Testis (tissue), 3 donors: Measurements from ENCODE around the gene MEAF6. TPM values are rescaled to one million over a fixed set of nuclear protein-coding genes. Genes with fewer than 3 reads are reported as not detected.
"Not testable (repeated sequence)": the region's sequence is repeated elsewhere in the genome, so short reads cannot be mapped to it uniquely, and the experiment has no call there.

ENCODE experiments used
- DNase-seq: peaks from one replicate; pipeline ENCODE4 v3.0.0-alpha.2; 2019
- H3K27ac ChIP-seq, 2 donors: fragments of 200-600 bp; sonication (generic); one replicate each; pipeline ENCODE4 v1.5.1; 2019
- H3K27me3 ChIP-seq: fragments of 200-600 bp; sonication (generic); one replicate; pipeline ENCODE4 v1.5.1; 2019
- H3K36me3 ChIP-seq: fragments of 200-600 bp; sonication (generic); one replicate; pipeline ENCODE4 v1.5.1; 2017; ENCODE audit warnings: low read depth; ENCODE audit errors: missing control alignments
- H3K4me1 ChIP-seq: fragments of 200-600 bp; sonication (generic); one replicate; pipeline ENCODE4 v1.5.1; 2019
- H3K4me3 ChIP-seq, 2 donors: fragments of 200-600 bp; sonication (generic); one replicate each; pipeline ENCODE4 v1.5.1; 2017 to 2019
- H3K9me3 ChIP-seq: fragments of 200-600 bp; sonication (generic); one replicate; pipeline ENCODE4 v1.5.1; 2017
- POLR2A ChIP-seq: fragments of 450-650 bp; IDR thresholded peaks from one replicate; pipeline ENCODE4 v1.6.1; 2017; ENCODE audit warnings: antibody characterized with exemption, mild to moderate bottlenecking, moderate library complexity
- WGBS, 2 donors: methylation state at CpG; one replicate each; pipeline ENCODE4 v1.1.5; 2018; 5-methylcytosine and 5-hydroxymethylcytosine counted together
- intact Hi-C: fragments of 100-400 bp; cut with DNase I; formaldehyde crosslinking; loops from one replicate; pipeline ENCODE4 v1.15.1; 2023; ENCODE audit warnings: low total_unique reads
- polyA plus RNA-seq: library from polyadenylated mRNA; stranded (reverse); fragments of 350-450 nt; fragmentation: Illumina TruSeq; extraction: RNeasy Lipid Tissue Mini Kit (QIAGEN cat#74804); gene quantifications from one replicate; pipeline ENCODE4 v1.2.3, GENCODE V29; 2014; ENCODE audit warnings: low read depth, low replicate concordance; ENCODE audit not compliant: insufficient read depth
- total RNA-seq, 2 donors: library from RNA; depleted of rRNA; stranded (reverse); fragments of >200 nt; gene quantifications; one replicate each; pipeline ENCODE4 v1.2.3, GENCODE V29; 2016
- TF ChIP-seq, protein P1 (sequence below), 3 experiments: fragments of 450-650 bp in 2 of 3; fragments of 200-600 bp in 1 of 3; sonication (generic) in 1 of 3; IDR thresholded peaks; one replicate each; pipeline ENCODE4 v1.5.1; 2016 to 2019; ENCODE audit warnings: antibody characterized with exemption in 3 of 3, mild to moderate bottlenecking in 2 of 3, moderate library complexity in 1 of 3

The MEAF6 gene
- total and polyA plus RNA-seq, 3 donors from 2014 or later, result 132 to 140 (median 134) TPM

DNA sequence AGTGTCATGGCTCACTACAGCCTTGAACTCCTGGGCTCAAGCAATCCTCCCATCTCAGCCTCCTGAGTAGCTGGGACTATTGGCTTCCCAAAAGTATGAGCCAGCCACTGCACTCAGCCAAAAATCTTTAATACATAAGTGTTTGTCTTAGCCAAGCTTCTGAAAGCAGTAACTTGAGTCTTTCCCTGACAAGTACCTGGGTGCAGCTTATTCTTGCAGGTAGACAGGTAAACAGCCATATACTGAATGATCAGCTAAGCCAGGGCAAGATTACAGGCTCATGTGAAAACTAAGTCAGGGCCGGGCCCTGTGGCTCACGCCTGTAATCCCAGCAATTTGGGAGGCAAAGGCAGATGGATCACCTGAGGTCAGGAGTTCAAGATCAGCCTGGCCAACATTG lies 7.8 kb downstream of the MEAF6 start:
- Histone ChIP-seq H3K27ac (no peak overlapping the region), H3K4me1 (no peaks in the 10 kb centered on the region), H3K4me3 (no peak overlapping the region), H3K9me3 (no peaks in the 10 kb centered on the region), H3K36me3 (no peaks in the 10 kb centered on the region), H3K27me3 (no peaks in the 10 kb centered on the region)
- TF ChIP-seq, protein P1, sequence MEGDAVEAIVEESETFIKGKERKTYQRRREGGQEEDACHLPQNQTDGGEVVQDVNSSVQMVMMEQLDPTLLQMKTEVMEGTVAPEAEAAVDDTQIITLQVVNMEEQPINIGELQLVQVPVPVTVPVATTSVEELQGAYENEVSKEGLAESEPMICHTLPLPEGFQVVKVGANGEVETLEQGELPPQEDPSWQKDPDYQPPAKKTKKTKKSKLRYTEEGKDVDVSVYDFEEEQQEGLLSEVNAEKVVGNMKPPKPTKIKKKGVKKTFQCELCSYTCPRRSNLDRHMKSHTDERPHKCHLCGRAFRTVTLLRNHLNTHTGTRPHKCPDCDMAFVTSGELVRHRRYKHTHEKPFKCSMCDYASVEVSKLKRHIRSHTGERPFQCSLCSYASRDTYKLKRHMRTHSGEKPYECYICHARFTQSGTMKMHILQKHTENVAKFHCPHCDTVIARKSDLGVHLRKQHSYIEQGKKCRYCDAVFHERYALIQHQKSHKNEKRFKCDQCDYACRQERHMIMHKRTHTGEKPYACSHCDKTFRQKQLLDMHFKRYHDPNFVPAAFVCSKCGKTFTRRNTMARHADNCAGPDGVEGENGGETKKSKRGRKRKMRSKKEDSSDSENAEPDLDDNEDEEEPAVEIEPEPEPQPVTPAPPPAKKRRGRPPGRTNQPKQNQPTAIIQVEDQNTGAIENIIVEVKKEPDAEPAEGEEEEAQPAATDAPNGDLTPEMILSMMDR (IDR thresholded peaks at IDR 0.05), result no peak
- TF ChIP-seq POLR2A, result no peak
- intact Hi-C loops, result no loop called here
- 58 to 98% methylated on average over 2 of the region's 2 CpGs for WGBS, 2 donors
- DNase-seq, result peak; percentile 7

DNA sequence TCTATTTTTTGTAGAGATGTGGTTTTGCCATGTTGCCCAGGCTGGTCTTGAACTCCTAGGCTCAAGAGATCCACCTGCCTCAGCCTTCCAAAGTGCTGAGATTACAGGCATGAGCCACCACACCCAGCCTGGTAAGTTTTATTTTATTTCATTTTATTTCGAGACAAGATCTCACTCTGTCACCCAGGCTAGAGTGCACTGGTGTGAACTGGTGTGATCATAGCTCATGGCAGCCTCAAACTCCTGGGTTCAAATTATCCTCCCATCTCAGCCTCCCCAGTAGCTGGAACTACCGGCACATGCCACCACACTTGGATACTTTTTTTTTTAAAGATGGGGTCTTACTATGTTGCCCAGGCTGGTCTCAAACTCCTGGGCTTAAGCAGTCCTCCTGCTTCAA lies 11.8 kb downstream of the MEAF6 start:
- H3K4me1 ChIP-seq, H3K4me3 ChIP-seq, H3K9me3 ChIP-seq, H3K27ac ChIP-seq, H3K27me3 ChIP-seq, DNase-seq, H3K36me3 ChIP-seq, intact Hi-C loops: not testable (repeated sequence)
- 97 to 100% methylated on average over 2 of the region's 2 CpGs for WGBS, 2 donors

DNA sequence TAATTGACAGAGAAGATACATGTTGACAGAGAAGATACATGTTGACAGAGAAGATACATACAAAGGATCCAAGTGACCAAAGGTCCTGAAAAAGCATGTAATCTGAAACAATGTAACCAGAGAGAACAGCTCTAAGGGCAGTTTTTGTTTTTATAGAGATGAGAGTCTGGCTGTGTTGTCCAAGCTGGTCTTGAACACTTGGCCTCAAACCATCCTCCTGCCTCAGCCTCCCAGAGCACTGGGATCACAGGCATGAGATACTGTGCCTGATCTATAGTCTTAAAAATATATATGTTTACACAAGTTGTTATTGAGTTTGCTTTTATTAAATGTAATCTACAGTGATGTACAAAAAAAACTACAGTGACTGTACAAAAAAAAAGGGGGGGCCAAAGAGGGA lies 12.5 kb downstream of the MEAF6 start:
- peaks cover 6% of the 10 kb centered on the region for H3K4me1 ChIP-seq
- no peaks in the 10 kb centered on the region for H3K27me3 ChIP-seq
- TF ChIP-seq POLR2A, result no peak
- TF ChIP-seq, protein P1 (IDR thresholded peaks at IDR 0.05), result no peak
- intact Hi-C loops, result no loop called here
- no peak overlapping the region for H3K4me3 ChIP-seq
- no peaks in the 10 kb centered on the region for H3K36me3 ChIP-seq
- H3K9me3 ChIP-seq, result no peaks in the 10 kb centered on the region
- DNase-seq, result peak; percentile 9
- no peak overlapping the region for H3K27ac ChIP-seq

DNA sequence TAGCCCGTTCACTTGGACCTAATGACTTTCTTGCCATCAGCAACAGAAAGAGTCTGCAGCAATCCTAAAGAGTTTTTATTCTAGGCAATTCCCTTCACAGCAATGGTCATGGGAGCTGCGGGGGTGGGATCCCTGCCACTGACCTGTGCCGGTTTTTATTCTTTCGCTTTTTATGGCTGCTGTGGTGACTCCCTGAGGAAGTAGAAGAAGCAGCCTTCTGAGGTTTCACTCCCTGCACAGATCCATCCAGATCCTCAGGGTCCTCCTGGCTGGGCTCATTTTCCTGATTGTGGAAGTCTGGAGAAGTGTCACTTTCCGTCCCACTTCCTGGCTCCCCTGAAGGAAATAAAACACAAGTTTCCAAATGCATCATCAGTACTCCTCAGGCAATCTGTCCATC lies 12.9 kb downstream of the MEAF6 start:
- Histone ChIP-seq H3K27me3 (no peaks in the 10 kb centered on the region), H3K27ac (no peak overlapping the region), H3K4me3 (no peak overlapping the region), H3K9me3 (no peaks in the 10 kb centered on the region), H3K4me1 (peaks cover 6% of the 10 kb centered on the region), H3K36me3 (no peaks in the 10 kb centered on the region)
- intact Hi-C loops, result no loop called here
- 81 to 83% methylated on average over 5 of the region's 5 CpGs for WGBS, 2 donors
- TF ChIP-seq, protein P1 (IDR thresholded peaks at IDR 0.05), result no peak
- TF ChIP-seq POLR2A, result no peak
- DNase-seq, result peak; percentile 13

DNA sequence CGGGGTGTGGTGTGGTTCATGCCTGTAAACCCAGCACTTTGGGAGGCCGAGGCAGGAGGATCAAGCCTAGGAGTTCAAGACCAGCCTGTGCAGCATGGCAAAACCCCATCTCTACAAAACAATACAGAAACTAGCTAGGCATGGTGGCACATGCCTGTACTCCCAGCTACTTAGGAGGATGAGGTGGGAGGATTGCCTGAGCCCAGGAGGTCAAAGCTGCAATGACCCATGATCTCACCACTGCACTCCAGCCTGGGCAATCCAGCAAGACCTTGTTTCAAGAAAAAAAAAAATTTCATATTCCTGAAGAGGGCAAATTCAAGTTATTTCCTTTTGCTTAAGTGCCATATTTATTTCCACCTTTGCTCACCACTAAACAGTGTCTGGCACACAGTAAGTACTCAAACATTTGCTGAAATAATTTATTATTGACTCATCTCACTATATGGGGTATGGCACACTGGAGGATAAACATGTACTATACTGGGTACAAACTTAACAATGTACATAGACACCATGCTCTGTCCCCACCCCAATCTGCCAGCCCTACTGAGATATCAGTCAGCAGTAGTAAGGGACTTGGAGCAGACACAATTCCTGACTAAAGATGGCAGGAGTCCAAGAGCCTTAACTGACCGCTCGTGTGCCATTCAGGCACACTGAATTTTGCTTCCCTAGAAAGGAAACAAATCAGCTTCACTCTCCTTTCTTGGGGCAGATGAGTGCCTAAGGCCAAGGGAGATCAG lies 15.5 kb downstream of the MEAF6 start:
- Histone ChIP-seq H3K36me3 (no peaks in the 10 kb centered on the region), H3K27me3 (no peaks in the 10 kb centered on the region), H3K27ac (no peak overlapping the region), H3K4me1 (peaks cover 6% of the 10 kb centered on the region), H3K4me3 (no peak overlapping the region), H3K9me3 (no peaks in the 10 kb centered on the region)
- DNase-seq, result peak; percentile 60
- intact Hi-C loops, result no loop called here
- TF ChIP-seq POLR2A, result no peak
- TF ChIP-seq, protein P1 (IDR thresholded peaks at IDR 0.05), result no peak
- 61 to 64% methylated on average over 4 of the region's 4 CpGs for WGBS, 2 donors
